ENCODE results near the gene FOXK2.

FOXK2 gene

DNA sequence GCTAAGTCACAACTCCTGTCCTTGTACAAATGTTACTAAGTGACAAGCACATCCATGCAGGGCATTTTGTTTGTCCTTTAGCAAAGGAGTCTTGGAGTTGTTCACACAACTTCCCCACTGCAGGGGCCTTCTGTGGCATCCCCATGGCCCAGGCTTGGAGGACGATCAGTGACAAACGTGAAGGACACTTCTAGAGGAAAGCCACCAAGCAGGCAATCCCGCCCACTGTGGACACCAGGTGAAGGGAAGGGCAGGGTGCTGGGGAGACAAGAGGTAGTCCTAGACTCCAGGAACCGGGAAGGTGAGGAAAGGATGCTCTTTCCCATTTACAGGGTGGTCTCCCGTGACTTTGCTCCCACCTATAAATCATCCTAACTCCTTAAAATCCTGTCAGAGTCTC, 124.6 kb downstream of the FOXK2 start:
- H3K36me3 ChIP-seq (ENCODE audit: insufficient read depth, low read length), result peaks cover 23% of the 10 kb centered on the region
- no peak overlapping the region for H3K27ac ChIP-seq (ENCODE audit: low read depth, low read length)
- H3K4me3 ChIP-seq (ENCODE audit: low read depth, low read length), result no peak overlapping the region
- no peak overlapping the region for H2AFZ ChIP-seq (ENCODE audit: low read length, unreplicated experiment)
- H3K4me1 ChIP-seq (ENCODE audit: control insufficient read depth, insufficient read depth, low read length, unreplicated experiment), result peaks cover 4% of the 10 kb centered on the region
- H3K27me3 ChIP-seq (ENCODE audit: insufficient read depth, low read length), result no peaks in the 10 kb centered on the region
- peaks cover 81% of the 10 kb centered on the region for H3K79me2 ChIP-seq (ENCODE audit: control insufficient read depth, insufficient read depth, low read length, unreplicated experiment)

DNA sequence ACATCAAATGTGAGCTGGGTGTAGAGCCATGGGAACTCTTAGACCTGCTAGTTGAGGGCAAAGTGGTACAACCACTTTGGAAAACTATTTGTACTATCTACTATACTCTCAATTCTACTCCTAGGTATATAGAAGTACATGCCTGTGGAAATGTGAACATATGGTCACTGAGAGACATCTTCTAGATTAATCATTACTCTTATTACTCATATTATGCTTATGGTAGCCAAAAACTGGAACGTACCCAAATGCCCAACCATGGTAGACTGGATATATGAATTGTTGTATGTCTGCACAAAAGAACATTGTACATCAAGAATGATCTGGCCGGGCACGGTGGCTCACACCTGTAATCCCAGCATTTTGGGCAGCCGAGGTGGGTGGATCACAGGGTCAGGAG, 126.0 kb downstream of the FOXK2 start:
- Histone ChIP-seq H3K36me3 (ENCODE audit: insufficient read depth, low read length) (peaks cover 23% of the 10 kb centered on the region), H3K79me2 (ENCODE audit: control insufficient read depth, insufficient read depth, low read length, unreplicated experiment) (peaks cover 69% of the 10 kb centered on the region), H2AFZ (ENCODE audit: low read length, unreplicated experiment) (no peak overlapping the region), H3K27me3 (ENCODE audit: insufficient read depth, low read length) (no peaks in the 10 kb centered on the region), H3K4me1 (ENCODE audit: control insufficient read depth, insufficient read depth, low read length, unreplicated experiment) (peaks cover 4% of the 10 kb centered on the region), H3K4me3 (ENCODE audit: low read depth, low read length) (no peak overlapping the region), H3K27ac (ENCODE audit: low read depth, low read length) (no peak overlapping the region)

DNA sequence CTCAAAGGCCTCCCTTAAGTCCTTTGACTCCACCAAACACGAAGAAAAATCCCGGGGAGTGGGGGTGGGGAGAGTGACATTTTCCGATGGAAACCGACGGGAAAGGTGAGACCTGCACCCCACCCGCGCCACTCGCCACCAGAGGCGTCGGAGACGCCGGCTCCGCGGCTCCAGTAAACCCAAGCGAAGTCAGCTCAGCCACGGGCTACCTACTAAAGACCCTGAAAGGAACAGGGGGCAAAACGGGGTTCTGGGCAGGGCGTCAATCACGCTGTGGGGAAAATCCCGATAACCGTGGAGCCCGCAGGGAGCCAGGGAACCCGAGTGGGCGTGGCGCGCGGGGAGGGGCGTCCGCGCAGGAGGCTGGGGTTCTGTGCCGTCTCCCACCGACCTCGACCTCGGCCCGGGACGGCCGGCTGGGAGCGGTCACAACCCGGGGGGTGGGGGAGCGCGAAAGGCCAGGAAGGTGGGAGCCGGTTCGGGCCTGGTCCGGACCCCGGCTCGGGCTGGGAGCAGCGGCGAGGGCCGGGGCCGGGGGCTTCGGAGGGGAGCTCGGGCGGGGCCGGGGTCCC, 128.1 kb downstream of the FOXK2 start:
- H3K4me1 ChIP-seq (ENCODE audit: control insufficient read depth, insufficient read depth, low read length, unreplicated experiment), result peaks cover 4% of the 10 kb centered on the region
- H3K27me3 ChIP-seq (ENCODE audit: insufficient read depth, low read length), result no peaks in the 10 kb centered on the region
- H3K4me3 ChIP-seq (ENCODE audit: low read depth, low read length), result peak overlapping the region; percentile 88
- H3K27ac ChIP-seq (ENCODE audit: low read depth, low read length), result peak overlapping the region; percentile 97
- H3K79me2 ChIP-seq (ENCODE audit: control insufficient read depth, insufficient read depth, low read length, unreplicated experiment), result peaks cover 48% of the 10 kb centered on the region
- peaks cover 13% of the 10 kb centered on the region for H3K36me3 ChIP-seq (ENCODE audit: insufficient read depth, low read length)
- peak overlapping the region; percentile 61 for H2AFZ ChIP-seq (ENCODE audit: low read length, unreplicated experiment)

DNA sequence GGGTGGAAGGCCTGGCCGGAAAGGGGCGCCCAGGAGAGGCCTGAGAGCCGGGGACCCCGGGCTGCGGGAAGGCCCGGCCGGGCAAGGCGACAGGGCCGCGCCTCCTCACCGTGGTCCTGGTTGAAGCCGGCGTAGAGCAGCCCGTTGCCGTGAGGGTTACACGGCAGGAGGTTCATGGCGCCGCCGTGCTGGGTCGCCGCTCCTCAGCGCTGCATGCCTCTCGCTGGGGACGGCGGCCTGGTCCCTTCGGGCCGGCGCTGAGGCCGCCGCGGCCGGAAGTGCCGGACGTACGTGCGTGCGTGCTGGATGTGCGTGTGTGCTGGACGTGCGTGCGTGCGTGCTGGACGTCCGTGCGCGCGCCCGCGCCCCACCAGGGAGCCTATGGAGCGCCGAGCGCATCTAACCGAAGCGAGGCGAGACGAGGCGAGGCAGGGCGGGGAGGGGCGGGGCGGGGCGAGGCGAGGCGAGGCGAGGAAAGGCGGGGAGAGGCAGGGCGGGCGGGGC, 128.7 kb downstream of the FOXK2 start, which contains the start of gene WDR45B:
TSS of gene WDR45B (minus strand) at position 280 of the 504 bp plus-strand sequence. CDS start at position 176, 104 bp downstream.
- no peaks in the 10 kb centered on the region for H3K27me3 ChIP-seq (ENCODE audit: insufficient read depth, low read length)
- H3K4me1 ChIP-seq (ENCODE audit: control insufficient read depth, insufficient read depth, low read length, unreplicated experiment), result peaks cover 4% of the 10 kb centered on the region
- peak within 1 kb of the TSS; percentile 97 for H3K27ac ChIP-seq (ENCODE audit: low read depth, low read length)
- peaks cover 44% of the 10 kb centered on the region for H3K79me2 ChIP-seq (ENCODE audit: control insufficient read depth, insufficient read depth, low read length, unreplicated experiment)
- H2AFZ ChIP-seq (ENCODE audit: low read length, unreplicated experiment), result peak within 1 kb of the TSS; percentile 61
- H3K4me3 ChIP-seq (ENCODE audit: low read depth, low read length), result peak within 1 kb of the TSS; percentile 88
- peaks cover 11% of the 10 kb centered on the region; the same call in 1 of the 2 replicates for H3K36me3 ChIP-seq (ENCODE audit: insufficient read depth, low read length)

DNA sequence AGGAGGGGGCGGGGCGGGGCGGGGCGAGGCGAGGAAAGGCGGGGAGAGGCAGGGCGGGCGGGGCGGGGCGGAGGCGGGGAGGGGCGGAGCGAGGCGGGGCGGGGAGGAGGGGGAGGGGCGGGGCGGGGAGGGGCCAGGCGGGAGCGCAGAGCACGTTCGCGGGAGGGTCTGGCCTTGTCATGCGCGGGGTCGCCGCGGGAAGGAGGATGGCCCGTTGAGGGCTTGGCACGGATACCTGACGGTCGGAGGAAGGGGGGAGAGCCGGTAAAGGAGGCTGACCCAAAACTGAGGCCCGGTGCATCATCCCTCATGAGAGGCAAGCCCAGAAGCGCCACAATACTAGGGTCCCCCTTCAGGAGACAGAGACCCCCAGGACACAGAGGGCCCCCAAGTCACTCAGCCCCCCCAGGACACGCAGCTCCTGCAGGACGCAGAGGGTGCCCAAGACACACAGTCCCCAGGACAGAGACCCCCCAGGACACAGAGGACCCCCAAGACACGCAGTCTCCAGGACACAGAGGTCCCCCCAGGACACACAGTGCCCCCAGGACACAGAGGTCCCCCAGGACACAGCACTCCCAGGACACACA, 129.3 kb downstream of the FOXK2 start:
- Histone ChIP-seq H3K79me2 (ENCODE audit: control insufficient read depth, insufficient read depth, low read length, unreplicated experiment) (peaks cover 38% of the 10 kb centered on the region), H2AFZ (ENCODE audit: low read length, unreplicated experiment) (no peak overlapping the region), H3K27ac (ENCODE audit: low read depth, low read length) (no peak overlapping the region), H3K27me3 (ENCODE audit: insufficient read depth, low read length) (no peaks in the 10 kb centered on the region), H3K36me3 (ENCODE audit: insufficient read depth, low read length) (peaks cover 5% of the 10 kb centered on the region; the same call in 1 of the 2 replicates), H3K4me1 (ENCODE audit: control insufficient read depth, insufficient read depth, low read length, unreplicated experiment) (peaks cover 4% of the 10 kb centered on the region), H3K4me3 (ENCODE audit: low read depth, low read length) (0 out of 2 replicates have a peak overlapping the region, but pooled peaks have one; percentile 40)

DNA sequence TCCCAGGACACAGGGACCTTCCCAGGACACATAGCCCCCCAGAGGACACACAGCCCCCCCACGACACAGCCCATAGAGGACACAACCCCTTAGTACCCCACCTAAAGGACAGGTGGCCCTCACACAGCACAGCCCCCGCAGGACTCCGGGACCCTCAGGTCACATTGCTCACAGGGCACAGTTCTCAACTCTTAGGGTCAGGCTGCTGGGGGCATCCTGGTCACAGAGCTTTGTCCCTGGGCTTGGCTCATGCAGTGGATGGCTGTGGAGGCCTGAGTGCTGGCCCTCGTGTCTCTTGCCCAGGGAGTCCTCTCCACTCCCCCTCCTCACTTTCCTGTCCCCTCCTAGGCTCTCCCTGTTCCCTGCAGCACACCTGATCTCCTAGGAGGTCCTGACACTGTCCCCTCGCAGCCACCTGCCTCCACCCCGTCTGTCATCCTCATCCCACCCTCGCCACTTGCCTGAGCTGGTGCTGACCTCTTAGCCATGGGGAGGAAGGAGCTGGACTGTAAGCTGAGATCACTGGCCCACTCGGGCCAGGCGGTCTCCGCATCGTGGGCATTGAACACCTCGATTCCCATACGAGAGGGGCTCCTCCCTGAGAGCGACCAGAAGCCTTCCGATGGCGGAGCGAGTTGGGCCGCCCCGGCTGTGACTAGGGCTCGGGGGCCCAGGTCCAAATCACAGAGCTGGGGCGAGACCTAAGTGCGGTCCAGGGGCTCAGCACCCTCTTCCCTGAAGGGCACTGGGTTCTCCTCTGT, 130.1 kb downstream of the FOXK2 start:
- Histone ChIP-seq H3K36me3 (ENCODE audit: insufficient read depth, low read length) (no peaks in the 10 kb centered on the region), H3K4me1 (ENCODE audit: control insufficient read depth, insufficient read depth, low read length, unreplicated experiment) (peaks cover 4% of the 10 kb centered on the region), H2AFZ (ENCODE audit: low read length, unreplicated experiment) (no peak overlapping the region), H3K27ac (ENCODE audit: low read depth, low read length) (no peak overlapping the region), H3K79me2 (ENCODE audit: control insufficient read depth, insufficient read depth, low read length, unreplicated experiment) (peaks cover 30% of the 10 kb centered on the region), H3K27me3 (ENCODE audit: insufficient read depth, low read length) (no peaks in the 10 kb centered on the region), H3K4me3 (ENCODE audit: low read depth, low read length) (no peak overlapping the region)

DNA sequence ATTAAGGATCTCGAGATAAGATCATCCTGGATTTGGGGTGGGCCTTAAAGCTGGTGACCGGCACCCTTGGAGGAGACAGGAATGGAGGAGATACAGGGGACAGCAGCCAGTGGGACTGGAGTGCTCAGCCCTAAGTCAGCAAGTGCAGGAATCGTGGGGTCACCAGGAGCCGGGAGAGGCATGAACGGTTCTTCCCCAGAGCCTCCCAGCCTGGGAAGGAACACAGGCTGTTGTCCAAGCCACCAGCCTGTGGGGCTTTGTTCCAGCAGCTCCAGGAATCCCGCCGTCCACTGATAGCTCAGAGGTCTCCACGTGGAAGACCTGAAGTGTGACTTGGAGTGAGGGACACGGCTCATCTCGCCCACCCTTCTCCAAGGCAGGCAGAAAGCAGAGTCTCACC, 131.2 kb downstream of the FOXK2 start:
- no peak overlapping the region for H2AFZ ChIP-seq (ENCODE audit: low read length, unreplicated experiment)
- no peaks in the 10 kb centered on the region for H3K27me3 ChIP-seq (ENCODE audit: insufficient read depth, low read length)
- peaks cover 4% of the 10 kb centered on the region for H3K4me1 ChIP-seq (ENCODE audit: control insufficient read depth, insufficient read depth, low read length, unreplicated experiment)
- no peak overlapping the region for H3K4me3 ChIP-seq (ENCODE audit: low read depth, low read length)
- H3K79me2 ChIP-seq (ENCODE audit: control insufficient read depth, insufficient read depth, low read length, unreplicated experiment), result peaks cover 21% of the 10 kb centered on the region
- no peak overlapping the region for H3K27ac ChIP-seq (ENCODE audit: low read depth, low read length)
- H3K36me3 ChIP-seq (ENCODE audit: insufficient read depth, low read length), result no peaks in the 10 kb centered on the region

DNA sequence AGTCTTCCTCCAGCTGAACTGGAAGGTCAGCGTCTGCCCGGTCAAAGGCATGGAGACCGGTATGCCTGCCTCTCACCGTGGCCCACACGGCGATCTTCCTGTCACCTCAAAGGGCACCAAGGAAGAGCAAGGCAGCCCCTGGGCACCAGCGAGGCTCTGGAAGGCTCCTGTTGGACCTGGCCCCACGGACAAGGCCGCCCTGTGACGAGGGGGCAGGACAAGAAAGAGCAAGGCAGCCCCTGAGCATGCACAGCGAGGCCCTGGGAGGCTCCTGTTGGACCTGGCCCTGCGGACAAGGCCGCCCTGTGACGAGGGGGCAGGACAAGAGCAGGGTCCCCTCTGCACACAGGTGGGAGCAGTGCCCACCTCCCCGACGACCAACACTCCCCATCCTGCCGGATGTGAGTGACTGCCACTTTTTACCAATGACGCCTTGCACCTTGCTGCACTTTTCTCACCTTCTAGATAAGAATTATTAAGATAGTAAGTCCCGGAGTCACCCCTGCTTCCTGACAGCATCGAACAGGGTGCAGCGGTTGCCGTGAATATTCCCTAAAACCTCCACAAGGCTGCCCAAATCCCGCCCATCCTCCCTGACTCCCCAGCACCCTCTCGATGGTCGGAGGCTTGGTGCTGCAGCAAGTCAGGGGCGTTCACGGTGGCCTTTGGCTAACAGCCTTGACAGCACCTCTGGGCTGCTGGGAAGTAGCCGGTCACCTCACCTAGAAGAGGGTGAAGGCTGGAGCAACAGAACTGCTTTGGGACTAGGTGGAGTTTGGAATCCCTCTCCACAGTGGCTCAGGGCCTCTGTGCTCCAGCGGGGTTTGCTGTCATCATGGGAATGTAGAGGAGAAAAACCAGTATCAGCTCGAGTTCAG, 134.4 kb downstream of the FOXK2 start:
- Histone ChIP-seq H3K36me3 (ENCODE audit: insufficient read depth, low read length) (no peaks in the 10 kb centered on the region), H3K4me3 (ENCODE audit: low read depth, low read length) (no peak overlapping the region), H3K79me2 (ENCODE audit: control insufficient read depth, insufficient read depth, low read length, unreplicated experiment) (no peaks in the 10 kb centered on the region), H3K4me1 (ENCODE audit: control insufficient read depth, insufficient read depth, low read length, unreplicated experiment) (no peaks in the 10 kb centered on the region), H2AFZ (ENCODE audit: low read length, unreplicated experiment) (no peak overlapping the region), H3K27ac (ENCODE audit: low read depth, low read length) (no peak overlapping the region), H3K27me3 (ENCODE audit: insufficient read depth, low read length) (no peaks in the 10 kb centered on the region)
